ENCODE data around the gene SETDB2.

Gene SETDB2

DNA sequence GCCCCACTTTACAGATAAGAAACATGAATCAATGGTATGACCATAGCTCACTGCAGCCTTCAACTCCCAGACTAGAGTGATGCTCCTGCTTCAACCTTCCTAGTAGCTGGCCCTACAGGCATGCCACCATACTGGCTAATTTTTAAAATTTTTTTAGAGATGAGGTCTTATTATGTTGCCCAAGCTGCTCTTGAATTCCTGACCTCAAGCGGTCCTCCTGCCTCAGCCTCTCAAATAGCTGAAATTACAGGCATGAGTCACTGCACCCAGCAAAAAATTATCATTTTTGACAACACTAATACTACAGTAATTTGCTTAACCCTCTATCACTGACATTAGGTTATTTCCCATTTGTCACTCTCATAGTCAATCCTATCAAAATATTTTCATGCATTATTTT lies 15.0 kb upstream of the SETDB2 start:
- no peak for DNase-seq

DNA sequence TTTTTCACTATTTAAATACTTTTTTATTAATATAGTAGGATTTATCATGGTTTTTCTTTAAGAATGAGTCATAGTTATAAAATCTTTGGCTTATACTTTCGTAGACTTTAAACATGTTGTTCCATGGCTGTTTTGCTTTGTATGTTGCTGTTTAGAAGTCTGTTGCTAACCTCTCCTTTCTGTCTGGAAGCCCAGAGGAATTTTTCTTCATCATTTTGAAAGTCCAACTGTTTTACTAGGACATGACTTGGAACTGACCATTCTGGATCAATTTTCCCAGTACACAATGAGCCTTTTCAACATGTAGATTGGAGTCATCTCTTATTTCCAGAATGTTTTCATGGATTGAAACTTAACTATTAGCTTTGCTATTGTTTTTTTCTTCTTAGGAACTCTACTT lies 8.1 kb upstream of the SETDB2 start:
- DNase-seq, result no peak

DNA sequence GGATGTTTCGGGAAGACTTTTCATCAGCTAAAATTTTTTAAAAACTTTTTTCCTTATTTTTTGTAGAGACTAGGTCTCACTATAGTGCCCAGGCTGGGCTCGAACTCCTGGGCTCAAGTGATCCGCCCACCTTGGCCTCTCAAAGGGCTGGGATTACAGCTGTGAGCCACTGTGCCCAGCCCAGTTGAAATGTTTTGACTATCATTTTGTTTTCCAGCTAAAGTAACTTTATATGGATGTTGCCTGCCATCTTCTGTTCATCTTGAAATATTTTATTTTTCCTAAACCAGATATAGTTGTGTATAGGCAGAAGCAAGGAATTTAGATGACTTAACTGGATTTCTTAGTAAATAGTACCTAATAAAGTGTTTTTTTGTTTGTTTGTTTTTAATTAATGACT lies 7.2 kb upstream of the SETDB2 start:
- peak in 14 of 51 donors; percentile 1 to 45 (median 7) for DNase-seq

GRCh38 chr13:49437705-49438104 lies 6.4 kb upstream of the SETDB2 start:
- no peak for DNase-seq

GRCh38 chr13:49439609-49440008 lies 4.5 kb upstream of the SETDB2 start:
- DNase-seq, result no peak

- no peak for DNase-seq
Observed at GRCh38 chr13:49441312-49441711, 2.8 kb upstream of the SETDB2 start.

DNA sequence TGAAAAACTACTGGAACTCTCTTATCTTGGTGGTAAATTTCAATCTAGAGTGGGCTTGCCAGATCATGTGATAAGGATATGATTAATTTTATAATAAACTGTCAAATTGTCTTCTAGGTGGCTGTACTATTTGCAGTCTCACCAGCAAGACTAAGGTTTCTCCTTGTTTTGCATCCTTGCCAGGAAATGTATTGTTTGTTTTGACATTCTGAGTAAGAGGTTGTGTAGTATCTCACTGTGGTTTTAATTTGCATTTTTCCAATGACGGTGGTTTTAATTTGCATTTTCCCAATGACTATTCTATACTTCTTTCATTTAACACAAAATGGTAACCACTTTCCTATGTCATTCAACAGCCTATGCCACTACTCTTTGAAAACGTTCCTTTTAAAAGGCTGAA lies 2.2 kb upstream of the SETDB2 start:
- DNase-seq, result no peak

DNA sequence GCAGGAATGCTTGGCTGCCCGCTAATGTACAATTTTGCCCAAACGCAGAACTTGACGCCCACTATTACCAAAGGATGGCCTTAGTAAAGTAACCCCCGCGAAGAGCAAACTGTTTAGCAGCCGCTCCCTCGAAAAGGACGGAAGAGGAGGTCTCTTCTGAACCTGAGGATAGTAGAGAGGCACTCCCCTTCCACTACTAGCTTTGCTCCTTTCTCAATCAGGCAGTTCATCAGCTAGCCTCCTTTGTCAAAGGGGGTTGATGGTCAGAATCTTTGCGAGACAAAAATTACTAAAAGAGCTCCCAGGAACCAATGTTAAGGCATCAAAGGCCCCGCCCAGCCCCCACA lies 744 bp upstream of the SETDB2 start:
- peak in 6 of 51 donors; percentile 21 to 55 (median 38) for DNase-seq

DNA sequence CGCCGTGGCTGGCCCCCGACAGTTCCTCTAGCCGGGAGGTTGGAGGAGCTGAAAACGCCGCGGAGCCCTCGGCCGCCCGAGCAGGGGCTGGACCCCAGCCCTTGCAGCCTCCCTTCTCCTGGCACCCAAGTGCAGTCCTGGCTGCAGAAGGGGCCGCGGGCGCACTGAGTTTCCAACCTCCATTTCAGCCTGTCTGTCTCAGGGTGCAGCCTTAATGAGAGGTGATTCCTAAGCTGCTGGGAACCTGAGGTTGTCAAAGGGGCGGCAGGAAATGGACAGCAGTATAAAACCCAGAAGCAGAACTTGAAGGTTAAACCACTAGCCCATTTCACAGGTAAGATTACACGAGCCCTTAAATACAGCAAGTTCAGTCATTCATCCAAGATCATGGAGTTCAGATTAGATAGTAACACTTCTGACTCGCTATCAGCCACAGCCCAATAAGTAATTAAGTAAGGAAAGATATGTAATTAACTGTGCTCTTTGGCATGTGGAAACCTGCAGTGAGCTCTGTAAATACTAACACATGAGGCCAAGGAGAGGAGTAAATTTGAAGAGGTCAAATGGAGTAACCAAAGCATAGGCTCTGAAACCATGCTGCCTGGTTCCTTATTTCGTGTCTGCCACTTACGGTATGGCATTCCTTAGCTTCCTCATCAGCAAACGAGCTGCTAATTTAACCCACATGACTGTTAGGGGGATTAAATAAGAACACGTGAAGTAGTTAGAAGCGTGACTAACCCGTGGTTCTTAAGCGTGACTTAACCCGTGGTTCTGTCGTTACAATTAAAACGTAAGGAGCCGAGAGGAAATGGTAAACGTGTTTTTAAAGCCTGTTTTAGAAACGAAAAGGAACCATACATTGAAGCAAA lies 686 bp downstream of the SETDB2 start:
- peak in 5 of 51 donors; percentile 7 to 66 (median 53) for DNase-seq

DNA sequence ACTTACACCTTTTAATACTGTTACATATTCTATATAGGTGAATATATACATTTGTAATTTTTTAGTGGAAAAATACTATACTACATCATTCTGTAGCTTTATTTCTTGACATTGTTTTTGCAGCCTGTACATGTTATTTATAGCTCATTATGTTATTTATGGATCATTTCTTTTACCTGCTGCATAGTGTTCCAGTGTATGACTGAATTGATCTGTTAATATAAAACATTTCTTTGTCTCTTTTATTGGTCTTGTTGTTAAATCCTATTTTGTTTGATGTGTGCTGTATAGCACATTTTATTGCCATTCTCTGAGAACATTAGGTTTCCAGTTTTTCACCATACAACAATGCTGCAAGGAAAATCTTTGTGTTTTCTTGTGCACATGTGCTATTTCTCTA lies 2.4 kb downstream of the SETDB2 start:
- no peak for DNase-seq

GRCh38 chr13:49448753-49449152 lies 4.7 kb downstream of the SETDB2 start:
- no peak for DNase-seq

DNA sequence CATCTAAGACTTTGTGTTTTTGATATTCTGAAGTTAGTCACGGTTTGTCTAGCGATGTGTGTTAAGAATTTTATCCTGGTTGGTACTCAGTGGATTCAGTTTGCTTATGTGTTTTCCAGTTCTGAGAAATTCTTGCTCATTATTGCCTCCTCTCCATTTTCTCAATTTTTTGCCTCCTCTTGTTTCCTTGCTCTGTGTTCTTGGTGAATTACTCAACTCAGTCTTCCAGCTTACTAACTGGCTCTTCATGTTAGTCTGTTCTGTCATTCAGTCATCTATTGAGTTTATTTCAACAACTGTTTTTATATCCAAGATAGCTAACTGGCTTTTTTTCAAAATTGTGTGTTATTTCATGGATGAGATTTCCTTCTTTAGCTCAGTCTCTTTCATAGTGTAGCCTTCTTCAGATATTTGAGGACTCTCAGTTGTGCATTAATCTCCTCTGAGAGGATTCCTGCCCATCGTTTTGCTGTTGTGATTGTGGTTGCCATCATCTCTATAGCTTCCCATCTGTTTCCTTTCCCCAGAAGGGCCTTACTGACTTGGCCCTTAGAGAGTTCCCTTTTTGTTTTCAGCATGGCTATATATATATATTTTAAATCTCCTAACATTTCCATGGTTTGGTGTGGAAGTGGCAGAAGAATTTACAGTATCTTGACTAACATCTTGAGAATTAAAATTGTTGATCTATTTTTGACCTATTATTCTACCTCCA lies 6.2 kb downstream of the SETDB2 start:
- no peak for DNase-seq

DNA sequence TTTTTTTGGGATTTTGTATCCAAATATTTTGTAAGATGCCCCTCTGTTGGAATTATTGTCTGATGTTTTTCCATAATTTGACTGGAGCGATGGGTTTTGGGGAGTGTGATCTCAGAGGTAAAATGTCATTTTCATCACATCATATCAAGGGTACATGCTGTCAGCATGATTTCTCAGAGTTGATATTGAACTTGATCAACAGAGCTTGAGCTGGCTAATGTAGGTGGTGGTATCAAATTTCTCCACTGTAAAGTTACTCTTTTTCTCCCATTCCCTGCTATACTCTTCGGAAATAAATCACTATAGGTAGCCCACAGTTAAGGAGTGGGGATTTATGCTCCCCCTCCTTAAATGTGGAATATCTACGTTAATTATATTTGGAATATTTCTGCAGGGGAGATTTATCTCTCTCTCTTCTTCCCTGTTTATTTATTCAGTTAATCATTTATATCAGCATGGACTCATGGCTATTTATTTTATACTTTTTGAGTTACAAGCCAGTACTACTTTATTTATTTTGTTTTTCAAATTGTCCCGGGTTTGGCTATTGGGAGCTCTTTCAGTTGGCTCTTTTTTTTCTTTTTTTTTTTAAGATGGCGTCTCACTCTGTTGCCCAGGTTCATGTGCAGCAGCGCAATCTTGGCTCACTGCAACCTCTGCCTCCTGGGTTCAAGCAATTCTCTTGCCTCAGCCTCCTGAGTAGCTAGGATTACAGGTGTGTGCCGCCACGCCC lies 8.8 kb downstream of the SETDB2 start:
- no peak for DNase-seq

DNA sequence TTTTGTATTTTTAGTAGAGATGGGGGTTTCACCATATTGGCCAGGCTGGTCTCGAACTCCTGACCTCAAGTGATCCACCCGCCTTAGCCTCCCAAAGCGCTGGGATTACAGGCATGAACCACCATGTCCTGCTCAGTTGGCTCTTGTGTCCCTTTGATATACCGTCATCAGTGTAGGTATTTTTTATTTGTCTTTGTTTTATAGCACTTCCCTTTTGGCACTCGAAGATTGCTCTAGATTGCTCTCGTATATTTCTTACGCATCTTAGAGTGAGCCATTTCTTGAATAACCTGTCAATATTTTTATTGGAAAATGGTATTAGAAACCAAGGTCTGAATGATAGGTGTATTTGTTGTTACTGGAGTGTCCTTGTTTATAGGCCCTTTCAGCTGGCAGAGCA lies 9.4 kb downstream of the SETDB2 start:
- no peak for DNase-seq

DNA sequence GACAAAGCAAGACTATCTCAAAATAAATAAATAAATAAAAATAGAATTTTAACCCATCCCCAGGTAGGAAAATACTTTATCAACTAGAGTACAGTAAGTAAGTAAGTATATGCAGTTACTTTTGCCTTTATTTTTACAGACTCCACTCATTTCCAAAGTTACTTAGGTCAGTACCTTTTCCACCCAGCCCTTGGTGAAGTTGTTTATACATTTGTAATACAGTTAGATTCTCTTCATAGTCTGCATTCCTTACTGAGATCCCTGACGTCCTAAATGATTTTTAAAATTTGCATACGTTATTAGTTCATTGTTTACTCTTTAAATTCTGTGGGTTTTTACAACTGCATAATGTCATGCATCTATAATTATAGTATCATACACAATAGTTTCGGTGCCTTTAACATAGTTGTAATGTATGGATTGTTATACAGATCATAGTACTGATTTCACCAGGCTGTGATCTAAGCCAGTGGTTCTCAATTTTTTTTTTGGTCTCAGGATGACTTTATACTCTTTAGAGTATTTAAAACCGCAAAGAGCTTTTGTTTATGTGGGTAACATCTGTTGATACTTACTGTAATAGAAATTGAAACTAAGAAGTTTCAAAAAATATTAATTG lies 10.4 kb downstream of the SETDB2 start:
- no peak for DNase-seq

DNA sequence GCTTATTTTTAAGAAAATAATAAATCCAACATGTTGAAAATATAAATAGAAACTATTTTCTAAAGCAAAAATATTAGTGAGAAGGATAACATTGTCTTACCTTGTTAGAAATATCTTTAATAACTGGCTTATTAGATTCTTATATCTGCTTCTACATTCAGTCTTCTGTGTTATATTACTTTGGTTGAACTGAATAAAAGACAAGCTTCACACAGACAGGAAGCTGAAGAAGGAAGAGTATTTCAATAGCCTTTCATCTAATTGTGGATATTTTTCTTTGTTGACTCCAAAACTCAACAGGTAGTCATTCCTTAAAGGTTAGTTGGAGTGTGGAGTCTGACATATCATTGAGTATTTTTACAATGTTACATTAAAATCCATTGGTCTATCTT lies 10.9 kb downstream of the SETDB2 start:
- no peak for DNase-seq

DNA sequence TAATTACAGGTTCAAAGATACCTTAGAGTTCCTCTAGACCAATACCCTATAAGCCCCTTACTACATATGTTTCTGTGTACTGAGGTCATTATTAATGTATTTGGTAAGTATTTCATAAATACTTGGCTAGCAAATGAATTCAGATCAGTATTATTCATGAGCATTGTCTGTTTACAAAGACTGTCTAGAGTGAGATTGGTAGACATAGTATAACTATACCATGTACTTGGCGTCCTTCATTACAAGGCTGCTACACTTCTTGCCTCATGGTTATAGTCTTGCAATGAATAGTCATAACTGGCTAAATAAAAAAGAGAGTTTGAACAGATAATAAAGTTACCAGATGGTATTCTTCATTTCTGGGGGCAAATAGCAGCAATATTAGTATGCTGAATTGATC lies 12.1 kb downstream of the SETDB2 start:
- no peak for DNase-seq

- DNase-seq, result no peak
Observed at GRCh38 chr13:49457221-49457620, 13.1 kb downstream of the SETDB2 start.

GRCh38 chr13:49459580-49459979 lies 15.5 kb downstream of the SETDB2 start:
- no peak for DNase-seq

GRCh38 chr13:49464085-49464484 lies 20.0 kb downstream of the SETDB2 start:
- no peak for DNase-seq

DNA sequence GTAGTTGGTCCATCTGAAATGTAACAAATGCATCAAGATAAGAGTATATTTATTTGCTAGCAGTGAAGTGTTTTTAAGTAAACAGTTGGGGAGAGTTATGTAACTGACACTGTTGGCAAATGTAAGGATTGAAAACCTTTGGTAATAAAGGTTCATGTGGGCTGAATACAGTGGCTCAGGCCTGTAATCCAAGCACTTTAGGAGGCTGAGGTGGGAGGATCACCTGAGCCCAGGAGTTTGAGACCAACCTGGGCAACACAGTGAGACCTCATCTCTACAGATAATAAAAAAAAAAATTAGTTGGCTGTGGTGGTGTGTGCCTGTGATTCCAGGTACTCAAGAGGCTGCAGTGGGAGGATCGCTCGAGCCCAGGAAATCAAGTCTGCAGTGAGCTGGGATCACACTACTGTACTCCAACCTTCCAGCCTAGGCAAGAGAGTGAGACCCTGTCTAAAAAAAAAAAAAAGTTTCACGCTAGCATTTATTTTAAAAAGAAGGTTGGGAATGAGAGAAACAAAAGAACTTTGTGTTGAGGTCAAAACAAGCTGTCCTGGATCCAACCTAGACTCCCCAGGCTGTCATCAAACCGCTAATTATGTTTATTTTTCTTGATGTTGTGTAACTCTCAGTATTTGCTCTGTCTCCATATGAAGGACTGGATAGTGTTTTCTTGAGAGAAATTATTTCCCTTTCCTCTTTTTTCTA lies 20.7 kb downstream of the SETDB2 start:
- DNase-seq, result no peak

All from hypothalamus (tissue), 51 donors.